ENCODE results near the gene PATJ.
A peak's percentile ranks its signal among the peaks of the same experiment; 100 is the strongest.

PATJ gene

DNA sequence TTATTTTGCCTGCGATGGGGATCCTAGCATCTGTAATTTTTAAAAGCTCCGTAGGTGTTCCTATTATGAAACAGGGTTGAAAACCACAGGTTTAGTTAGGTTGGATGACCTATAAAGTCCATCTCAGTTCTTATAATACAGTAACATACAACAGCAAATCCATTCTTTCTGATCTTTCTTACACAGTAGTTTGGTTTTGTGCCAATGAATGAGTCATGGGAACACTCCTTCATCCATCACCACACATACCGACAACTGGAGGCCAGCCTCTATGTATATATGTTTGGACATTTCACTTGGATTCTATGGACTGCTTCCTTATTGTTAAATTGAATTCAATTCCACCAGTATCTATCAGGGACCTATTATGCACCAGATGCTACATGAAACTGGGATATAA is 334.0 kb downstream of the PATJ start:
- H3K4me3 ChIP-seq (replicated peaks; ENCODE audit: low read depth, low read length), result no peak overlapping the region
- TF ChIP-seq, protein P1, sequence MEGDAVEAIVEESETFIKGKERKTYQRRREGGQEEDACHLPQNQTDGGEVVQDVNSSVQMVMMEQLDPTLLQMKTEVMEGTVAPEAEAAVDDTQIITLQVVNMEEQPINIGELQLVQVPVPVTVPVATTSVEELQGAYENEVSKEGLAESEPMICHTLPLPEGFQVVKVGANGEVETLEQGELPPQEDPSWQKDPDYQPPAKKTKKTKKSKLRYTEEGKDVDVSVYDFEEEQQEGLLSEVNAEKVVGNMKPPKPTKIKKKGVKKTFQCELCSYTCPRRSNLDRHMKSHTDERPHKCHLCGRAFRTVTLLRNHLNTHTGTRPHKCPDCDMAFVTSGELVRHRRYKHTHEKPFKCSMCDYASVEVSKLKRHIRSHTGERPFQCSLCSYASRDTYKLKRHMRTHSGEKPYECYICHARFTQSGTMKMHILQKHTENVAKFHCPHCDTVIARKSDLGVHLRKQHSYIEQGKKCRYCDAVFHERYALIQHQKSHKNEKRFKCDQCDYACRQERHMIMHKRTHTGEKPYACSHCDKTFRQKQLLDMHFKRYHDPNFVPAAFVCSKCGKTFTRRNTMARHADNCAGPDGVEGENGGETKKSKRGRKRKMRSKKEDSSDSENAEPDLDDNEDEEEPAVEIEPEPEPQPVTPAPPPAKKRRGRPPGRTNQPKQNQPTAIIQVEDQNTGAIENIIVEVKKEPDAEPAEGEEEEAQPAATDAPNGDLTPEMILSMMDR (IDR thresholded peaks at IDR 0.05; ENCODE audit: low read depth, low read length, missing control alignments), result no peak
- DNase-seq (ENCODE audit: extremely low read depth, low read depth), result peak; percentile 50

DNA sequence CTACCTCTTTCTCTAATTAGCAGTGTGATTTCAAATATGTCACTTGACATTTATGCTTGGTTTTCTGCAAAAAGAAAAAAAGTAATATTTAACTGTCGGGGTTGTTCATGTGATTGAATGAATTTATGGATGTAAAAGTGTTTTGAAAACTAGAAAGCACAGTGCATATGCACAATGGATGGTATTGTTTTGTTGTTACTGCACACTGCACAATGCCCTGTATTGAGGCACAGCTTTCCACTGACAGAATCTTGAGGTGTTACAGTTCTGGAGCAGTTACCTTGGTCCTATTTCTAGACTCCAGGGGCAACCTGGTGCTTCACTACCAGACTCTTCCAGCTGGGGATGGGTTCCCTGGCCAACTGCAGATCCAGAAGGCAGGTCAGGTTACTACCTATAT is 335.5 kb downstream of the PATJ start:
- DNase-seq (ENCODE audit: extremely low read depth, low read depth), result no peak
- no peak overlapping the region for H3K4me3 ChIP-seq (replicated peaks; ENCODE audit: low read depth, low read length)
- TF ChIP-seq, protein P1 (IDR thresholded peaks at IDR 0.05; ENCODE audit: low read depth, low read length, missing control alignments), result no peak

DNA sequence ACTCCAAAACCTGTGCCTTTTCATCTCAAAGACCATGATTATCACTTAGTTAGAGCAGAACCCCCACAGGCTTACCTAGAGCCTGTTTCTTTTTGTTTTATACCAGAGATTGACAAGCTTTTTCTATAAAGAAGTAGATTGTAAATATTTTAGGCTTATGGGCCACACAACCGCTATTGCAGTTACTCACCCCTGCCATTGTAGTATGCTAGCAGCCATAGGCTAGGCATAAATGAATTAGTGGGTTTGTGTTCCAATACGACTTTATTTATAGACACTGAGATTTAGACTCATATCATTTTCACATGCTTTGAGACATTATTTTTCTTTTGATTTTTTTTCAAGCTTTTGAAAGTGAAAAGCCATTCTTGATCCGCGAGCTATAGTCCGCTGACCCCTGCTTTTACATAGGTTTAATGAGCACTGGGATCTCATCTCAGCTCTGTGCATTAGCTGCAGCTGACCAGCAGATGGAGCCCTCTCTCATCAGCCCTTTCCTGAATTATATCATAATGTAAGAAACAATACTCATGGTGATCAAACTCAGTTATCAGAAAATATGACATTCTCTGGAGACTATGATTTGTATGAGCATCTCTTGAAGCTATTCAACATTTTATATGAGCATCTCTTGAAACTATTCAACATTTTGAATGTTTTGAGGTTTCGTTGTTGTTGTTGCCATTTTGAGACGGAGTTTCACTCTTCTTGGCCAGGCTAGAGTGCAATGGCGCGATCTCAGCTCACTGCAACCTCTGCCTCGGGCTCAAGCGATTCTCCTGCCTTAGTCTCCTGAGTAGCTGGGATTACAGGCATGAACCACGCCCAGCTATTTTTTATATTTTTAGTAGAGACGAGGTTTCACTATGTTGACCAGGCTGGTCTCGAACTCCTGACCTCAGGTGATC is 340.4 kb downstream of the PATJ start:
- TF ChIP-seq, protein P1 (IDR thresholded peaks at IDR 0.05; ENCODE audit: low read depth, low read length, missing control alignments), result peak; percentile 95
- peak; percentile 35 for DNase-seq (ENCODE audit: extremely low read depth, low read depth)
- no peak overlapping the region for H3K4me3 ChIP-seq (replicated peaks; ENCODE audit: low read depth, low read length)

DNA sequence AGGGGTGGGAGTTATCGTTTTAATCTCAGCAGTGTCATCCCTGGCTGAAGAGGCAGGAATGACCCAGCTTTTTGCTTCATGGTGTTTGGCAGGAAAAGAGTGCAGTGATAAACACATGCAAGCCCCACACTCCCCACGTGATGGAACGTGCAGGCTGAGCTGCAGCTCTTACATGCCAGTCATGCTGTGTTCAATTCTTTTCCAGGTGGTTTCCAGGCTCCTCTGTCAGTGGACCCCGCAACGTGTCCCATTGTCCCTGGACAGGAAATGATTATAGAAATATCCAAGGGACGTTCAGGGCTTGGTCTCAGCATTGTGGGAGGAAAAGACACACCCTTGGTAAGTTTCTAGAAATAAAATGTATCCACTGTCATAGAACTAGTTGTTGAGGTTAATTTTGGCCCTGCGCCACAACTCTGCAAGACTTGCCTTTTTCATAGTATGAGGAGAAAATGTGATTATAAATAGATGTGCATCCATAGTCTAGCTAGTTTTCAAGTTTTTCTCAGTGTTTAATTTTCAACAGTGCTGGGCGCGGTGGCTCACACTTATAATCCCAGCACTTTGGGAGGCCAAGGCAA is 342.1 kb downstream of the PATJ start:
- DNase-seq (ENCODE audit: extremely low read depth, low read depth), result no peak
- TF ChIP-seq, protein P1 (IDR thresholded peaks at IDR 0.05; ENCODE audit: low read depth, low read length, missing control alignments), result no peak
- H3K4me3 ChIP-seq (replicated peaks; ENCODE audit: low read depth, low read length), result no peak overlapping the region

DNA sequence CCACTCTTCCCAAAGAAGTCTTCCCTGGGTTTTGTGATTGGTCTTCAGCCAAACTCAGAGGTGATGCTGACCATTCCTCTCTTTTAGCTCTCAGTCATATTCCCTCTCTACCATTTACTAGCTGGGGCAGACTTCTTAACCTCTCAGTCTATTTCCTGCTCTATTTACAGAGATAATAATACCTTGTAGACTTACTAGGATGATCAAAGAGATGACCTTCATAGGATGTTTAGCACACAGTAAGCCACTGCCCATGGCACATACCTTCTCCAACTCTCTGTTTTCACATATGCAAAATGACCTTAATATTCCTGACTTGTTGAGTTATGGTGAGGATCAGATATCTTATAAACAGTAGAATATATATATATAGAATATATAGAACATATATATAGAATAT is 346.2 kb downstream of the PATJ start:
- no peak overlapping the region for H3K4me3 ChIP-seq (replicated peaks; ENCODE audit: low read depth, low read length)
- TF ChIP-seq, protein P1 (IDR thresholded peaks at IDR 0.05; ENCODE audit: low read depth, low read length, missing control alignments), result no peak
- no peak for DNase-seq (ENCODE audit: extremely low read depth, low read depth)

DNA sequence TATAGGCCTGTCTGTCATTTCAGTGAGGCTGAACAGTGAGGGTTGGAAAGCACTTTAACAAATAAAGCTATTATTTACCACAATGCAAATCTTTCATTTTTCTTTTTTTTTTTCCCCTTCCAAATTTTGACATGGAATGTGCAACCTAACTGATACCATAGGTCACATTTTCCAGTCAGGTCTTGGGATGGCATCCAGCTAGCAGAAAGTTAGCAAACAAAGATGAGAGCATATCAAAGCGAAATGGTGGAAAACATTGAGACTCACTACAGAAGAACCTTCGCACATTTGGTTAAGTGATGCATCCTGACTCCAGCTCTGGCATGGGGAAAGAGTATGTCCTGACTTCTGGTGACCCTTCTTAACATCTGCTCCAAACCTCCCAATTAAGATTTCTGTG is 347.3 kb downstream of the PATJ start:
- H3K4me3 ChIP-seq (replicated peaks; ENCODE audit: low read depth, low read length), result no peak overlapping the region
- no peak for DNase-seq (ENCODE audit: extremely low read depth, low read depth)
- TF ChIP-seq, protein P1 (IDR thresholded peaks at IDR 0.05; ENCODE audit: low read depth, low read length, missing control alignments), result no peak

All from HFF-Myc (cell line).